ENCODE results near the gene ELK4.

Gene ELK4

GRCh38 chr1:205642679-205643307 lies 11.0 kb upstream of the ELK4 start:
- Histone ChIP-seq H3K9ac (ENCODE audit: low read depth, low read length, poor library complexity, severe bottlenecking) (no peak overlapping the region), H3K4me3 (ENCODE audit: low read length, poor library complexity, severe bottlenecking) (no peak overlapping the region), H3K4me1 (ENCODE audit: insufficient read depth, low read length, poor library complexity, severe bottlenecking) (no peaks in the 10 kb centered on the region), H3K9me3 (ENCODE audit: insufficient read depth, low read depth, low read length) (no peaks in the 10 kb centered on the region), H3K27me3 (ENCODE audit: insufficient read depth, low read length, poor library complexity, severe bottlenecking) (no peaks in the 10 kb centered on the region), H4K20me1 (ENCODE audit: insufficient read depth, low read length, poor library complexity, severe bottlenecking) (no peaks in the 10 kb centered on the region), H3K4me2 (ENCODE audit: low read depth, low read length, poor library complexity, severe bottlenecking) (no peak overlapping the region), H3K36me3 (ENCODE audit: insufficient read depth, low read length) (no peaks in the 10 kb centered on the region), H3K79me2 (ENCODE audit: insufficient read depth, low read length) (no peaks in the 10 kb centered on the region), H3F3A (ENCODE audit: low read depth) (no peaks in the 10 kb centered on the region), H3K9me2 (replicated peaks; ENCODE audit: low read depth, low read length) (no peaks in the 10 kb centered on the region), H2AFZ (ENCODE audit: low read length) (no peak overlapping the region)
- no peak for TF ChIP-seq EZH2phosphoT487 (IDR thresholded peaks at IDR 0.05; ENCODE audit: borderline replicate concordance)
- no peak for TF ChIP-seq CTCF (conservative IDR thresholded peaks at IDR 0.05; ENCODE audit: low read length)

GRCh38 chr1:205639567-205639966 lies 7.8 kb upstream of the ELK4 start:
- H3K9me2 ChIP-seq (replicated peaks; ENCODE audit: low read depth, low read length), result no peaks in the 10 kb centered on the region
- H4K20me1 ChIP-seq (ENCODE audit: insufficient read depth, low read length, poor library complexity, severe bottlenecking), result no peaks in the 10 kb centered on the region
- no peak overlapping the region for H3K4me3 ChIP-seq (ENCODE audit: low read length, poor library complexity, severe bottlenecking)
- H3K27me3 ChIP-seq (ENCODE audit: insufficient read depth, low read length, poor library complexity, severe bottlenecking), result no peaks in the 10 kb centered on the region
- H3K9me3 ChIP-seq (ENCODE audit: insufficient read depth, low read depth, low read length), result no peaks in the 10 kb centered on the region
- no peaks in the 10 kb centered on the region for H3K36me3 ChIP-seq (ENCODE audit: insufficient read depth, low read length)
- no peaks in the 10 kb centered on the region for H3K4me1 ChIP-seq (ENCODE audit: insufficient read depth, low read length, poor library complexity, severe bottlenecking)
- no peaks in the 10 kb centered on the region for H3K79me2 ChIP-seq (ENCODE audit: insufficient read depth, low read length)
- H3K9ac ChIP-seq (ENCODE audit: low read depth, low read length, poor library complexity, severe bottlenecking), result no peak overlapping the region
- no peak for TF ChIP-seq EZH2phosphoT487 (IDR thresholded peaks at IDR 0.05; ENCODE audit: borderline replicate concordance)
- TF ChIP-seq CTCF (conservative IDR thresholded peaks at IDR 0.05; ENCODE audit: low read length), result no peak
- H3K4me2 ChIP-seq (ENCODE audit: low read depth, low read length, poor library complexity, severe bottlenecking), result no peak overlapping the region
- no peak overlapping the region for H2AFZ ChIP-seq (ENCODE audit: low read length)
- no peaks in the 10 kb centered on the region for H3F3A ChIP-seq (ENCODE audit: low read depth)

- H3K9me2 ChIP-seq (replicated peaks; ENCODE audit: low read depth, low read length), result no peaks in the 10 kb centered on the region
- no peaks in the 10 kb centered on the region for H3K4me1 ChIP-seq (ENCODE audit: insufficient read depth, low read length, poor library complexity, severe bottlenecking)
- no peak overlapping the region for H3K9ac ChIP-seq (ENCODE audit: low read depth, low read length, poor library complexity, severe bottlenecking)
- H3K36me3 ChIP-seq (ENCODE audit: insufficient read depth, low read length), result no peaks in the 10 kb centered on the region
- H3K27me3 ChIP-seq (ENCODE audit: insufficient read depth, low read length, poor library complexity, severe bottlenecking), result no peaks in the 10 kb centered on the region
- TF ChIP-seq EZH2phosphoT487 (IDR thresholded peaks at IDR 0.05; ENCODE audit: borderline replicate concordance), result no peak
- no peak for TF ChIP-seq CTCF (conservative IDR thresholded peaks at IDR 0.05; ENCODE audit: low read length)
- no peak overlapping the region for H2AFZ ChIP-seq (ENCODE audit: low read length)
- no peaks in the 10 kb centered on the region for H3F3A ChIP-seq (ENCODE audit: low read depth)
- H3K4me3 ChIP-seq (ENCODE audit: low read length, poor library complexity, severe bottlenecking), result no peak overlapping the region
- H3K4me2 ChIP-seq (ENCODE audit: low read depth, low read length, poor library complexity, severe bottlenecking), result no peak overlapping the region
- no peaks in the 10 kb centered on the region for H4K20me1 ChIP-seq (ENCODE audit: insufficient read depth, low read length, poor library complexity, severe bottlenecking)
- no peaks in the 10 kb centered on the region for H3K9me3 ChIP-seq (ENCODE audit: insufficient read depth, low read depth, low read length)
- no peaks in the 10 kb centered on the region for H3K79me2 ChIP-seq (ENCODE audit: insufficient read depth, low read length)
Measured at GRCh38 chr1:205637854-205638468, 6.2 kb upstream of the ELK4 start.
